ENCODE results near the gene GRM5.
A peak's percentile ranks its signal among the peaks of the same experiment; 100 is the strongest.
"Not testable (repeated sequence)": the region's sequence is repeated elsewhere in the genome, so short reads cannot be mapped to it uniquely, and the experiment has no call there.

GRM5 gene

GRCh38 chr11:88536616-88537265, 529.0 kb downstream of the GRM5 start:
- no peak for DNase-seq

GRCh38 chr11:88535916-88536547, 529.8 kb downstream of the GRM5 start:
- no peak for DNase-seq

- no peak for DNase-seq
Measured at GRCh38 chr11:88535266-88535665, 530.5 kb downstream of the GRM5 start.

- DNase-seq: not testable (repeated sequence)
Measured at GRCh38 chr11:88534706-88535105, 531.1 kb downstream of the GRM5 start.

- DNase-seq: no peak
Measured at GRCh38 chr11:88534185-88534584, 531.6 kb downstream of the GRM5 start.

GRCh38 chr11:88533001-88533400, 532.8 kb downstream of the GRM5 start:
- DNase-seq: no peak

GRCh38 chr11:88531831-88532230, 534.0 kb downstream of the GRM5 start:
- no peak for DNase-seq

- no peak for DNase-seq
Measured at GRCh38 chr11:88529426-88529825, 536.4 kb downstream of the GRM5 start.

GRCh38 chr11:88523386-88524071, 542.3 kb downstream of the GRM5 start:
- no peak for DNase-seq

- no peak for DNase-seq
Measured at GRCh38 chr11:88522624-88523385, 543.0 kb downstream of the GRM5 start.

GRCh38 chr11:88521799-88522201, 544.0 kb downstream of the GRM5 start:
- DNase-seq: no peak

GRCh38 chr11:88521399-88521798, 544.4 kb downstream of the GRM5 start:
- no peak for DNase-seq

- DNase-seq: no peak
Measured at GRCh38 chr11:88520391-88520790, 545.4 kb downstream of the GRM5 start.

GRCh38 chr11:88515002-88515401, 550.8 kb downstream of the GRM5 start:
- DNase-seq: no peak

- DNase-seq: no peak
Measured at GRCh38 chr11:88511006-88511405, 554.8 kb downstream of the GRM5 start.

GRCh38 chr11:88508759-88509581, 556.8 kb downstream of the GRM5 start:
- peak; percentile 19 for DNase-seq

- no peak for DNase-seq
Measured at GRCh38 chr11:88508418-88508758, 557.4 kb downstream of the GRM5 start.

GRCh38 chr11:88507771-88508417, 557.9 kb downstream of the GRM5 start:
- no peak for DNase-seq

- DNase-seq: no peak
Measured at GRCh38 chr11:88501541-88501940, 564.2 kb downstream of the GRM5 start.

- DNase-seq: no peak
Measured at GRCh38 chr11:88495836-88496235, 569.9 kb downstream of the GRM5 start.

GRCh38 chr11:88494848-88495247, 570.9 kb downstream of the GRM5 start:
- DNase-seq: no peak

GRCh38 chr11:88491674-88492073, 574.1 kb downstream of the GRM5 start:
- no peak for DNase-seq
